Aortic smooth muscle cell (primary cell): ENCODE results near the gene LY6G5C. TPM values are rescaled to one million over a fixed set of nuclear protein-coding genes. Genes with fewer than 3 reads are reported as not detected.

Experiments
- total RNA-seq: library from RNA; depleted of rRNA; stranded (reverse); fragments of >200 nt; gene quantifications from 2 replicates; pipeline ENCODE4 v1.2.3, GENCODE V29; 2014

LY6G5C gene
- total RNA-seq, 1 donor from 2014 or later = 0.75 TPM

Other genes starting within 250 kb of the LY6G5C start
- 14.4 and 20.9 TPM in 2 replicates for gene MICB, start 182.9 kb downstream of the LY6G5C start, total RNA-seq
- gene MCCD1, start 152.1 kb downstream of the LY6G5C start, total RNA-seq = not detected in 2 replicates
- gene DDX39B, start 139.1 kb downstream of the LY6G5C start, total RNA-seq = 366 and 394 TPM in 2 replicates
- 3.3 and 4.0 TPM in 2 replicates for gene ATP6V1G2, start 134.5 kb downstream of the LY6G5C start, total RNA-seq
- 22.6 and 22.9 TPM in 2 replicates for gene NFKBIL1, start 133.5 kb downstream of the LY6G5C start, total RNA-seq
- not detected in 2 replicates for gene LTA, start 108.8 kb downstream of the LY6G5C start, total RNA-seq
- not detected in 2 replicates for gene TNF, start 105.5 kb downstream of the LY6G5C start, total RNA-seq
- not detected in 2 replicates for gene LTB, start 98.6 kb downstream of the LY6G5C start, total RNA-seq
- gene LST1, start 94.8 kb downstream of the LY6G5C start, total RNA-seq = not detected in 2 replicates
- not detected in 2 replicates for gene NCR3, start 88.1 kb downstream of the LY6G5C start, total RNA-seq
- gene AIF1, start 65.8 kb downstream of the LY6G5C start, total RNA-seq = not detected in 2 replicates
- 31.6 and 39.6 TPM in 2 replicates for gene PRRC2A, start 60.4 kb downstream of the LY6G5C start, total RNA-seq
- gene BAG6, start 28.4 kb downstream of the LY6G5C start, total RNA-seq = 107 and 122 TPM in 2 replicates
- 1.5 and 1.8 TPM in 2 replicates for gene APOM, start 25.2 kb downstream of the LY6G5C start, total RNA-seq
- gene C6orf47, start 20.3 kb downstream of the LY6G5C start, total RNA-seq = 22.2 and 26.7 TPM in 2 replicates
- 14.3 and 15.4 TPM in 2 replicates for gene GPANK1, start 16.1 kb downstream of the LY6G5C start, total RNA-seq
- 80.7 and 85.0 TPM in 2 replicates for gene CSNK2B, start 15.0 kb downstream of the LY6G5C start, total RNA-seq
- 2.0 and 3.2 TPM in 2 replicates for gene LY6G5B, start 11.1 kb downstream of the LY6G5C start, total RNA-seq
- gene ABHD16A, start 22.3 kb upstream of the LY6G5C start, total RNA-seq = 51.5 and 62.8 TPM in 2 replicates
- not detected in 2 replicates for gene LY6G6F, start 25.8 kb upstream of the LY6G5C start, total RNA-seq
- not detected in 2 replicates for gene LY6G6D, start 34.3 kb upstream of the LY6G5C start, total RNA-seq
- not detected in 2 replicates for gene LY6G6C, start 40.7 kb upstream of the LY6G5C start, total RNA-seq
- gene MPIG6B, start 42.3 kb upstream of the LY6G5C start, total RNA-seq = not detected in 2 replicates
- gene DDAH2, start 48.2 kb upstream of the LY6G5C start, total RNA-seq = 112 and 142 TPM in 2 replicates
- gene CLIC1, start 55.5 kb upstream of the LY6G5C start, total RNA-seq = 784 and 832 TPM in 2 replicates
- 5.3 and 5.4 TPM in 2 replicates for gene MSH5, start 58.9 kb upstream of the LY6G5C start, total RNA-seq
- 1.8 and 1.9 TPM in 2 replicates for gene SAPCD1, start 81.6 kb upstream of the LY6G5C start, total RNA-seq
- gene VWA7, start 96.3 kb upstream of the LY6G5C start, total RNA-seq = 0.13 and 0.19 TPM in 2 replicates
- 37.6 and 48.4 TPM in 2 replicates for gene VARS1, start 114.7 kb upstream of the LY6G5C start, total RNA-seq
- gene LSM2, start 125.9 kb upstream of the LY6G5C start, total RNA-seq = 17.9 and 25.9 TPM in 2 replicates
- gene HSPA1L, start 134.2 kb upstream of the LY6G5C start, total RNA-seq = 1.5 and 1.6 TPM in 2 replicates
- gene HSPA1A, start 134.5 kb upstream of the LY6G5C start, total RNA-seq = 97.9 and 108 TPM in 2 replicates
- 158 and 185 TPM in 2 replicates for gene HSPA1B, start 146.7 kb upstream of the LY6G5C start, total RNA-seq
- 60.4 and 69.0 TPM in 2 replicates for gene NEU1, start 181.8 kb upstream of the LY6G5C start, total RNA-seq
- gene SLC44A4, start 197.9 kb upstream of the LY6G5C start, total RNA-seq = 0.13 and 0.44 TPM in 2 replicates
- 42.3 and 49.1 TPM in 2 replicates for gene EHMT2, start 216.6 kb upstream of the LY6G5C start, total RNA-seq
- 3.3 and 3.7 TPM in 2 replicates for gene ZBTB12, start 221.0 kb upstream of the LY6G5C start, total RNA-seq
- gene C2, start 246.7 kb upstream of the LY6G5C start, total RNA-seq = 2.8 and 4.3 TPM in 2 replicates